Upper lobe of right lung (tissue), 1 donor: ENCODE measurements around the gene ZNF571. TPM values are rescaled to one million over a fixed set of nuclear protein-coding genes. Genes with fewer than 3 reads are reported as not detected.

Source experiments
- ATAC-seq: fragments of 200-7000 bp; cut with Tn5 transposase; one replicate; pipeline ENCODE4 v1.9.1; 2020; ENCODE audit warnings: mild to moderate bottlenecking, moderate library complexity
- DNase-seq: peaks from one replicate; pipeline ENCODE4 v3.0.0-alpha.2; 2020
- H3K27ac ChIP-seq: fragments of 200-600 bp; one replicate; pipeline ENCODE4 v1.8.0; 2022
- H3K27me3 ChIP-seq: fragments of 200-600 bp; one replicate; pipeline ENCODE4 v1.8.0; 2022; ENCODE audit warnings: mild to moderate bottlenecking
- H3K36me3 ChIP-seq: fragments of 200-600 bp; one replicate; pipeline ENCODE4 v1.8.0; 2022
- H3K4me1 ChIP-seq: fragments of 200-600 bp; one replicate; pipeline ENCODE4 v1.8.0; 2022
- H3K4me3 ChIP-seq: fragments of 200-600 bp; one replicate; pipeline ENCODE4 v1.8.0; 2022; ENCODE audit warnings: mild to moderate bottlenecking
- H3K9me3 ChIP-seq: fragments of 200-600 bp; one replicate; pipeline ENCODE4 v1.8.0; 2022
- CTCF ChIP-seq: fragments of 200-600 bp; IDR thresholded peaks from one replicate; pipeline ENCODE4 v1.8.0; 2022; ENCODE audit warnings: antibody characterized with exemption
- intact Hi-C: fragments of 100-400 bp; cut with DNase I; formaldehyde crosslinking; loops from one replicate; pipeline ENCODE4 v1.11.0; 2022
- total RNA-seq: library from RNA; stranded (reverse); fragmentation: NEBNext Ultra II Directional; extraction: Animal tissue kit (Norgen Biotek cat#: 25700); gene quantifications from one replicate; pipeline ENCODE4 v1.2.1, GENCODE V29; 2021
- donor health status: DM: no; HTN: yes; CAD: no; lungs with severe emphysema.

ZNF571 gene
- total RNA-seq, 1 donor from 2014 or later, result 5.5 TPM

- ATAC-seq, result no peak
- H3K27me3 ChIP-seq, result no peaks in the 10 kb centered on the region
- H3K4me3 ChIP-seq, result no peak overlapping the region
- H3K9me3 ChIP-seq, result peaks cover 67% of the 10 kb centered on the region
- no peaks in the 10 kb centered on the region for H3K4me1 ChIP-seq
- H3K27ac ChIP-seq, result no peak overlapping the region
- intact Hi-C loops, result no loop called here
- no peak for TF ChIP-seq CTCF
- DNase-seq, result no peak
- H3K36me3 ChIP-seq, result peaks cover 18% of the 10 kb centered on the region
These were observed 57.1 kb downstream of the ZNF571 start for GRCh38 chr19:37537391-37537947.

GRCh38 chr19:37519890-37520289 lies 74.7 kb downstream of the ZNF571 start:
- ATAC-seq (no peak), DNase-seq (no peak)
- no peak for TF ChIP-seq CTCF
- Histone ChIP-seq H3K9me3 (peaks cover 19% of the 10 kb centered on the region), H3K27ac (no peak overlapping the region), H3K27me3 (no peaks in the 10 kb centered on the region), H3K36me3 (no peaks in the 10 kb centered on the region), H3K4me3 (no peak overlapping the region), H3K4me1 (no peaks in the 10 kb centered on the region)
- intact Hi-C loops, result no loop called here

Other genes starting within 250 kb of the ZNF571 start
- 6.3 TPM for gene ZNF527, start 223.7 kb downstream of the ZNF571 start, total RNA-seq
- gene ZNF569, start 127.3 kb downstream of the ZNF571 start, total RNA-seq, result 5.2 TPM
- 4.4 TPM for gene ZNF570, start 125.4 kb downstream of the ZNF571 start, total RNA-seq
- 4.2 TPM for gene ZNF793, start 87.9 kb downstream of the ZNF571 start, total RNA-seq
- 6.1 TPM for gene ZNF540, start 84 bp upstream of the ZNF571 start, total RNA-seq
- gene ZFP30, start 60.7 kb upstream of the ZNF571 start, total RNA-seq, result 10.4 TPM
- gene ZNF607, start 125.0 kb upstream of the ZNF571 start, total RNA-seq, result 7.5 TPM
- 13.0 TPM for gene ZNF573, start 184.8 kb upstream of the ZNF571 start, total RNA-seq